IPS-18c (cell line): ENCODE measurements around the gene AADACL2.
"Not testable (repeated sequence)": the region's sequence is repeated elsewhere in the genome, so short reads cannot be mapped to it uniquely, and the experiment has no call there.

Experiments used
- H3K4me3 ChIP-seq: 2 replicates; pipeline ENCODE4 v1.7.0; 2013; ENCODE audit warnings: low read depth, mild to moderate bottlenecking, low read length, moderate library complexity; ENCODE audit not compliant: insufficient read depth
- H3K9me3 ChIP-seq: one replicate; pipeline ENCODE4 v1.6.1; 2013; ENCODE audit warnings: mild to moderate bottlenecking, low read length, moderate library complexity; ENCODE audit not compliant: control insufficient read depth, insufficient read depth

AADACL2 gene

DNA sequence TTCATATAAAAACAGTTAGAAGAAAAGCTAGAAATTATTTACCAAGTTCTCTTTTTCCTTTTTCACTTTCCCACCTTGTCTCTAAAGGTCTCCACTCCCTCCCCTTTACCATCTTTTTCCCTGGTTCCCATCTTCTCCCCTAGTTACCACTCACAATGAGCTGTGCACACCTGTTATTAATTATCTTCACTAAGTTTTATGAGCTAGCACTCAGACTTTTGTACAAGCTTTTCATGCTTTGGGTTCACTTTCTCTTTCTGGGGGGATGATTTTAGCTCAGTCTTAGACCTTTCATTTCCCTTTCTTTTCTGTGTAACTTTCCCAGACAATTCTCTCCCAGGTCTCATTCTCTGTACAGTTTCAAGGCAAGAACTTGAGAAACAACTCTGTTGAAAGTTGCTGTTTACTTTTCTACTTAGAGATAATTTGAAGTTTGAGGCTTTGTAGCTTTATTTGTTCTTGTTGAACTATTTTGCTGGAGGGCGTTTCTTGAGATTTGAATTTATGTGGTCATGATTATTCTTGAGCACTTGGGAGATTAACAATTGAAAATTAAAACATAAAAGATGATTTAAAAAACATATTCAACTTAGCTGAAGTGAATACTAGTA, 56.2 kb downstream of the AADACL2 start:
- peaks cover 2% of the 10 kb centered on the region for H3K9me3 ChIP-seq
- no peak overlapping the region for H3K4me3 ChIP-seq

GRCh38 chr3:151790763-151791162, 57.0 kb downstream of the AADACL2 start:
- not testable (repeated sequence) for H3K4me3 ChIP-seq, H3K9me3 ChIP-seq

GRCh38 chr3:151792411-151792810, 58.7 kb downstream of the AADACL2 start:
- no peak overlapping the region for H3K4me3 ChIP-seq
- peaks cover 5% of the 10 kb centered on the region for H3K9me3 ChIP-seq

- peaks cover 5% of the 10 kb centered on the region for H3K9me3 ChIP-seq
- H3K4me3 ChIP-seq, result no peak overlapping the region
Measured at GRCh38 chr3:151793636-151794035, 59.9 kb downstream of the AADACL2 start.

- Histone ChIP-seq H3K4me3 (no peak overlapping the region), H3K9me3 (peaks cover 5% of the 10 kb centered on the region)
Measured at GRCh38 chr3:151794080-151794479, 60.4 kb downstream of the AADACL2 start.

DNA sequence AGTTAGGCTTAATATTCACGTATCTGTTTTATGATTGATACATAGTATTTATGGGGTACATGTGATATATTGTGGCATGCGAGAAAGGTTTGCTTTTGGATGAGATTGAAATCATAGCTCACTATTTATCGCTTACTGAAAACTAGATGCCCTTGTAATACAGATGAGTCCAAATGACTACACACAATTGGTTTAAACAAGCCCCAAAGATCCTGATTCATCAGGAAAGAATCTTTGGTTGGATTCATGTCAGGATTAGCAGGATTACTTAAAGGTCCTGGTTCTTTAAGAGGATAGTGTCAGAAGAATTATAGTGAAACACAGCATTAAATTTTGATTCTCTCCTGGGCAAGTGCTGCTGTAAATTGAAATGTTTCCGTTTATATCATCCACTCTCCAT, 61.5 kb downstream of the AADACL2 start:
- H3K4me3 ChIP-seq, result no peak overlapping the region

DNA sequence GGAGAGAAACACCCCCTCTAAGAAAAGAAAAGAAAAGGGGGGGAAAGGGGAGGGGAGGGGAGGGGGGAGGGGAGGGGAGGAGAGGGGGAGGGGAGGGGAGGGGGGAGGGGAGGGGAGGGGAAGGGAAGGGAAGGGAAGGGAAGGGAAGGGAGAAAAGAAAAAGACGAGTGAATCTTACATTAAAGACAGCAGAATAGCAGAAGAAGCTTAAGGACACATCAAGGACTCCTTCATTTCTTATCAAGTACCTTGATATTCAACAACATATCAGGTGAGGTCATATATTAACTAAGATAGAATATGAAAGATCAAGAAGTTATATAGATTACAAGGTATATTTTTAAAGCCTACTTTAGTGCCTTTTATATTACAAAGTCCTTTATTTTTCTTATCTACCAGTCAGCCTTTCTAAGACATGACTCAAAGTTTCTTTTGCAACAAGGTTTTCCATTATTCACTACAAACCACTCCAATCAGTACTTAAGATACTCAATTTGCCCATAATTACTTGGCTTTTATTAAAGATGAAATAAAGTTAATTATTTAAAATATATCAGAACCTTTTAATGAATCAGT, 62.5 kb downstream of the AADACL2 start:
- Histone ChIP-seq H3K9me3 (peaks cover 2% of the 10 kb centered on the region), H3K4me3 (no peak overlapping the region)

More for the DNA sequence above, 61.5 kb downstream of the AADACL2 start:
- peaks cover 5% of the 10 kb centered on the region for H3K9me3 ChIP-seq

GRCh38 chr3:151798466-151798865, 64.7 kb downstream of the AADACL2 start:
- Histone ChIP-seq H3K4me3 (no peak overlapping the region), H3K9me3 (peaks cover 2% of the 10 kb centered on the region)

DNA sequence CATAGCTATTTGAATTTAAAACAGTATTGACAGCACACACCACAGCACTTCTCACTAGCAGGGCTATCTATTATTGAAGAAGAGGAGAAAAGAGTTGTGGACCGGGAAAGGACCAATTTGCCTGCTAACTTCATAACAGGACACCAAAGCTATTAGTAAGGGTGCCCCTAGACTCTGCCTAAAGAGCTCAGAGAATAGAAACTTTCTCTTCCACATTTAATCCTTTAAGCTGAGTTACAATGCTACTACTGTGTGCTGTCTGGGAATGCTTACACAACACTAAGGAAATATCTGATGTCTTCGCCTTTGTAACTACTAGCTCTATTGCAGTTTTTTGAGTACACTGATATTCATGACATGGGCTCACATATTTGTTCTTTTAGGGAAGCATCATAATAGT, 66.7 kb downstream of the AADACL2 start:
- H3K4me3 ChIP-seq, result no peak overlapping the region
- peaks cover 2% of the 10 kb centered on the region for H3K9me3 ChIP-seq

GRCh38 chr3:151804267-151804666, 70.5 kb downstream of the AADACL2 start:
- Histone ChIP-seq H3K9me3 (peaks cover 2% of the 10 kb centered on the region), H3K4me3 (no peak overlapping the region)

GRCh38 chr3:151806838-151807237, 73.1 kb downstream of the AADACL2 start:
- Histone ChIP-seq H3K9me3 (peaks cover 6% of the 10 kb centered on the region), H3K4me3 (no peak overlapping the region)
